Tibial nerve (tissue), 4 donors: ENCODE results near the gene BLOC1S1.

Source experiments
- CTCF ChIP-seq, 5 experiments: fragments of 200-600 bp in 3 of 5; fragments of 450-650 bp in 2 of 5; sonication (generic) in 3 of 5; IDR thresholded peaks; one replicate each; pipeline ENCODE4 v1.5.1; 2016 to 2019; ENCODE audit warnings: antibody characterized with exemption in 5 of 5, mild to moderate bottlenecking in 3 of 5, moderate library complexity in 2 of 5
- EP300 ChIP-seq, 2 donors: sonication (generic); formaldehyde crosslinking; IDR thresholded peaks; one replicate each; pipeline ENCODE4 v1.6.1; 2017; ENCODE audit warnings: antibody characterized with exemption in 2 of 2, mild to moderate bottlenecking in 1 of 2
- POLR2A ChIP-seq, 2 donors: fragments of 450-650 bp; IDR thresholded peaks; one replicate each; pipeline ENCODE4 v1.6.1; 2017; ENCODE audit warnings: antibody characterized with exemption in 2 of 2, mild to moderate bottlenecking in 2 of 2, moderate library complexity in 2 of 2

- TF ChIP-seq CTCF (IDR thresholded peaks at IDR 0.05) (no peak), POLR2A (IDR thresholded peaks at IDR 0.05) (no peak), EP300 (IDR thresholded peaks at IDR 0.05) (no peak)
These were observed 11.9 kb downstream of the BLOC1S1 start for GRCh38 chr12:55727643-55728185.
